ENCODE results near the gene ZG16B. TPM values are rescaled to one million over a fixed set of nuclear protein-coding genes. Genes with fewer than 3 reads are reported as not detected.

Gene ZG16B
- total RNA-seq, 4 donors from 2014 or later, result 5.6 to 67.9 (median 19.4) TPM

DNA sequence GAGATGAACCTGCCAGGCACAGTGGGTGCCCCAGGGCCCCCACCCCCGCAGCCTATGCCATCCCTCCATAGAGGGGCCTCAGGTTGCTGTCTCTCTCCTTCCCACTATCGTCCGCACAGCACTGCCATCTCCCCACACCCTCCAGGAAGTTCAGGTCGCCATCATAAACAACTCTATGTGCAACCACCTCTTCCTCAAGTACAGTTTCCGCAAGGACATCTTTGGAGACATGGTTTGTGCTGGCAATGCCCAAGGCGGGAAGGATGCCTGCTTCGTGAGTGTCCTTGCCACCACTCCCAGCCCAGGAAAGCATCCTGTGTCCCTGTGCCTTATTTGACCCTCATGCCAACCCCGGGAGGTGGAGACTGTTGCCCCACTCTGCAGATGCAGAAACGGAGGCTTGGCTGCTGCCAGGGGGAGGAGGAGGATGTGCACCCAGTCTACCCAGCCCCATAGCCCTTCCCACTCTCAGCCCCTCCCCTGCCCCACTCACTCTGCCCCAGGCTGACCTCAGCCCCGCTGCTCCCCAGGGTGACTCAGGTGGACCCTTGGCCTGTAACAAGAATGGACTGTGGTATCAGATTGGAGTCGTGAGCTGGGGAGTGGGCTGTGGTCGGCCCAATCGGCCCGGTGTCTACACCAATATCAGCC is 9.1 kb upstream of the ZG16B start:
- no peak for TF ChIP-seq POLR2A (IDR thresholded peaks at IDR 0.05)
- TF ChIP-seq, protein P1, sequence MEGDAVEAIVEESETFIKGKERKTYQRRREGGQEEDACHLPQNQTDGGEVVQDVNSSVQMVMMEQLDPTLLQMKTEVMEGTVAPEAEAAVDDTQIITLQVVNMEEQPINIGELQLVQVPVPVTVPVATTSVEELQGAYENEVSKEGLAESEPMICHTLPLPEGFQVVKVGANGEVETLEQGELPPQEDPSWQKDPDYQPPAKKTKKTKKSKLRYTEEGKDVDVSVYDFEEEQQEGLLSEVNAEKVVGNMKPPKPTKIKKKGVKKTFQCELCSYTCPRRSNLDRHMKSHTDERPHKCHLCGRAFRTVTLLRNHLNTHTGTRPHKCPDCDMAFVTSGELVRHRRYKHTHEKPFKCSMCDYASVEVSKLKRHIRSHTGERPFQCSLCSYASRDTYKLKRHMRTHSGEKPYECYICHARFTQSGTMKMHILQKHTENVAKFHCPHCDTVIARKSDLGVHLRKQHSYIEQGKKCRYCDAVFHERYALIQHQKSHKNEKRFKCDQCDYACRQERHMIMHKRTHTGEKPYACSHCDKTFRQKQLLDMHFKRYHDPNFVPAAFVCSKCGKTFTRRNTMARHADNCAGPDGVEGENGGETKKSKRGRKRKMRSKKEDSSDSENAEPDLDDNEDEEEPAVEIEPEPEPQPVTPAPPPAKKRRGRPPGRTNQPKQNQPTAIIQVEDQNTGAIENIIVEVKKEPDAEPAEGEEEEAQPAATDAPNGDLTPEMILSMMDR (IDR thresholded peaks at IDR 0.05), result no peak
- intact Hi-C loops (cut with DNase I; ENCODE audit: low total_unique reads), result no loop called here
- WGBS, 2 donors, result 71 to 75% methylated on average over 14 of the region's 14 CpGs
- no peak for DNase-seq (ENCODE audit: low spot score in 2 of 2)
- no peak overlapping the region for H3K4me3 ChIP-seq (ENCODE audit: low read depth, poor library complexity, severe bottlenecking)

DNA sequence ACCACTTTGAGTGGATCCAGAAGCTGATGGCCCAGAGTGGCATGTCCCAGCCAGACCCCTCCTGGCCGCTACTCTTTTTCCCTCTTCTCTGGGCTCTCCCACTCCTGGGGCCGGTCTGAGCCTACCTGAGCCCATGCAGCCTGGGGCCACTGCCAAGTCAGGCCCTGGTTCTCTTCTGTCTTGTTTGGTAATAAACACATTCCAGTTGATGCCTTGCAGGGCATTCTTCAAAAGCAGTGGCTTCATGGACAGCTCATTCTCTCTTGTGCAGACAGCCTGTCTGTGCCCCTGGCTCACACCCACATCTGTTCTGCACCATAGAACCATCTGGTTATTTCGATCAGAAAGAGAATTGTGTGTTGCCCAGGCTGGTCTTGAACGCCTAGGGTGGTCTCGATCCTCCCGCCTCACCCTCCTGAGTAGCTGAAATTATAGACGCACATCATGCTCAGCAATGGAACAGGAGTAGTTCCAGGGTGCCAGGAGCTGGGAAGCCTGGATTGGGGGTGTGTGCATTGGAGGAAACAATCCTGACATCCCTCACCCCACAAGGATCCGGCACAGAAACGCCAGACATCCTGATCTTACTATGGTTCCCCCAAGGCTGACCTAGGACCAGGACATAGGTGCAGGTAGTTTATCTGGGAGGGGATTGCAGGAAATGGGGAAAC is 8.5 kb upstream of the ZG16B start:
- no peak for TF ChIP-seq POLR2A (IDR thresholded peaks at IDR 0.05)
- TF ChIP-seq, protein P1 (IDR thresholded peaks at IDR 0.05), result no peak
- intact Hi-C loops (cut with DNase I; ENCODE audit: low total_unique reads), result no loop called here
- WGBS, 2 donors, result 70 to 71% methylated on average over 9 of the region's 9 CpGs
- no peak overlapping the region for H3K4me3 ChIP-seq (ENCODE audit: low read depth, poor library complexity, severe bottlenecking)
- no peak for DNase-seq (ENCODE audit: low spot score in 2 of 2)

DNA sequence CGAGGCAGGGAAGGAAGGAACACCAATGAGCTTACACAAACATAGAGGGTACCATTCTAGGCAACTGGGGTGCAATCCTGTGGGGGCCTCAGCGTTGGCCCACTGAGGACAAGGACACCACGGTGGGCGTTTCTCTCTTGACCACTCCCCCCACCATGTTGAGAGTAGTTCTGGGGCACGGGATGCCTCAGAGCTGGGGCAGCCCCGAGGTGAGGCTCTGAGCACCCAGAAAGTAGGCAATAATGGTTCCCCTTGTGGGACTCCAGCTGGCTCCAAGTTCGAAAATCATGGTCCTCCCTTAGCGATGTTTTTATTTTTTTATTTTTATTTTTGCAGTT is 8.0 kb upstream of the ZG16B start:
- intact Hi-C loops (cut with DNase I; ENCODE audit: low total_unique reads), result no loop called here
- WGBS, 2 donors, result 73 to 79% methylated on average over 8 of the region's 8 CpGs
- TF ChIP-seq, protein P1 (IDR thresholded peaks at IDR 0.05), result no peak
- TF ChIP-seq POLR2A (IDR thresholded peaks at IDR 0.05), result no peak
- H3K4me3 ChIP-seq (ENCODE audit: low read depth, poor library complexity, severe bottlenecking), result no peak overlapping the region
- peak in 1 of 2 donors; percentile 74 for DNase-seq (ENCODE audit: low spot score in 2 of 2)

DNA sequence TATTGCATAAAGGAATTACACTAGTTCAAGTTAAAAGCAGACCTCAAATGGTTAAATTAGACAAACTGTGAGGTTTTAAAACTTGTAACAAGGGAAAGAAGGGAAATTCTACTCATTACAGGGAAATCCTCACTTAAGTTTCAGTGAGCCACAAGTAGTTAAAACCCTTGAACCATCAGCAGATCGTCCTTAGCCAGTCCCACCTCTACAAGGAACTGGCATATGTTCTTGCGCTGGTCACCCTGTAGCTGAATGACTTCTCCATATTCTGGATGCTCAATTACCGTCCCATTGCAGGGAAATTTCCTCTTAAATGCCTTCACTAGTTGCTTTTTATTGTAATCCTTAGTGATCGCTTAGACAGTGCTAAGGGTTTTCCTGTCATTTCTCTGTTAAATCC is 7.6 kb upstream of the ZG16B start:
- H3K4me3 ChIP-seq (ENCODE audit: low read depth, poor library complexity, severe bottlenecking), result no peak overlapping the region
- 62% methylated on average over 4 of the region's 4 CpGs for WGBS, 2 donors
- TF ChIP-seq, protein P1 (IDR thresholded peaks at IDR 0.05), result no peak
- TF ChIP-seq POLR2A (IDR thresholded peaks at IDR 0.05), result no peak
- no peak for DNase-seq (ENCODE audit: low spot score in 2 of 2)
- intact Hi-C loops (cut with DNase I; ENCODE audit: low total_unique reads), result no loop called here

DNA sequence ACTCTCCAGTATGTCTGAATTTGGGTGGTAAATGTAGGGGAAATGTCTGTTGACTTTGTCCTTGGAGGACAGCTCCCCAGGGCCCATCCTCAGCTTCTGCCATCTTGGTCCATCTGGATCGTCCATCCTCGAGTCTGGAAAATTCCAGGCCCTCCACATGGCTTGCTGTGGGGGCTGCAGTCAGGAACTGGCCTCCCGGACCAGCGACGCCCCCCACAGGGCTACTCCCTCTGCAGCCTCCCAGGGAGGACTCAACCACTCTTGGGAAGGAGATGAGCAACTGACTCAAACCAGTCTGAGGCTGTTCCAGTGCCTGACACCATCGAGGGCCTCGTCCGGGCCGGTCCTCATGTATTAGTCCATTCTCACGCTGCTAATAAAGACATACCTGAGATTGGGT is 5.5 kb upstream of the ZG16B start:
- no peak overlapping the region for H3K4me3 ChIP-seq (ENCODE audit: low read depth, poor library complexity, severe bottlenecking)
- DNase-seq (ENCODE audit: low spot score in 2 of 2), result peak in 1 of 2 donors; percentile 78
- 86 to 87% methylated on average over 10 of the region's 10 CpGs for WGBS, 2 donors
- intact Hi-C loops (cut with DNase I; ENCODE audit: low total_unique reads), result no loop called here
- no peak for TF ChIP-seq POLR2A (IDR thresholded peaks at IDR 0.05)
- TF ChIP-seq, protein P1 (IDR thresholded peaks at IDR 0.05), result no peak

Data from lower leg skin (tissue), 4 donors.